Mammary epithelial cell (primary cell): ENCODE measurements around the gene RPA3.

Source experiments
- CTCF ChIP-seq, 2 donors: IDR thresholded peaks in 1 of 2; conservative IDR thresholded peaks in 1 of 2; 2 replicates each; pipeline ENCODE4 v1.5.1; 2011 to 2012; ENCODE audit warnings: inconsistent platforms in 2 of 2, low read length in 2 of 2, mild to moderate bottlenecking in 2 of 2, control low read depth in 1 of 2, low read depth in 1 of 2; ENCODE audit not compliant: insufficient read depth in 1 of 2; ENCODE audit errors: extremely low read depth in 1 of 2
- EZH2 ChIP-seq: IDR thresholded peaks from 2 replicates; pipeline ENCODE4 v1.6.1; 2012; ENCODE audit warnings: low read length, inconsistent platforms, borderline replicate concordance

- TF ChIP-seq CTCF (conservative IDR thresholded peaks at IDR 0.05 in 1 of 2, IDR thresholded peaks at IDR 0.05 in 1 of 2; ENCODE audit: extremely low read depth in 1 of 2, insufficient read depth in 1 of 2, low read depth in 1 of 2, low read length in 2 of 2) = no peak
- no peak for TF ChIP-seq EZH2
These were observed 7.9 kb downstream of the RPA3 start for GRCh38 chr7:7710469-7710868.
